Thyroid gland (tissue), 4 donors: ENCODE measurements around the gene TSPAN17.

ENCODE experiments used
- POLR2A ChIP-seq, 2 donors: fragments of 450-650 bp; IDR thresholded peaks; one replicate each; pipeline ENCODE4 v1.6.1; 2017; ENCODE audit warnings: antibody characterized with exemption in 2 of 2, mild to moderate bottlenecking in 2 of 2, moderate library complexity in 1 of 2
- TF ChIP-seq, protein P1 (sequence below), 6 experiments: fragments of 200-600 bp in 3 of 6; fragments of 450-650 bp in 3 of 6; sonication (generic) in 3 of 6; IDR thresholded peaks; one replicate each; pipeline ENCODE4 v1.5.1; 2016 to 2019; ENCODE audit warnings: antibody characterized with exemption in 6 of 6, mild to moderate bottlenecking in 2 of 6, inconsistent platforms in 1 of 6, moderate library complexity in 1 of 6

- TF ChIP-seq, protein P1, sequence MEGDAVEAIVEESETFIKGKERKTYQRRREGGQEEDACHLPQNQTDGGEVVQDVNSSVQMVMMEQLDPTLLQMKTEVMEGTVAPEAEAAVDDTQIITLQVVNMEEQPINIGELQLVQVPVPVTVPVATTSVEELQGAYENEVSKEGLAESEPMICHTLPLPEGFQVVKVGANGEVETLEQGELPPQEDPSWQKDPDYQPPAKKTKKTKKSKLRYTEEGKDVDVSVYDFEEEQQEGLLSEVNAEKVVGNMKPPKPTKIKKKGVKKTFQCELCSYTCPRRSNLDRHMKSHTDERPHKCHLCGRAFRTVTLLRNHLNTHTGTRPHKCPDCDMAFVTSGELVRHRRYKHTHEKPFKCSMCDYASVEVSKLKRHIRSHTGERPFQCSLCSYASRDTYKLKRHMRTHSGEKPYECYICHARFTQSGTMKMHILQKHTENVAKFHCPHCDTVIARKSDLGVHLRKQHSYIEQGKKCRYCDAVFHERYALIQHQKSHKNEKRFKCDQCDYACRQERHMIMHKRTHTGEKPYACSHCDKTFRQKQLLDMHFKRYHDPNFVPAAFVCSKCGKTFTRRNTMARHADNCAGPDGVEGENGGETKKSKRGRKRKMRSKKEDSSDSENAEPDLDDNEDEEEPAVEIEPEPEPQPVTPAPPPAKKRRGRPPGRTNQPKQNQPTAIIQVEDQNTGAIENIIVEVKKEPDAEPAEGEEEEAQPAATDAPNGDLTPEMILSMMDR (IDR thresholded peaks at IDR 0.05): no peak
- TF ChIP-seq POLR2A (IDR thresholded peaks at IDR 0.05): no peak
Measured at GRCh38 chr5:176629853-176630680, 17.2 kb upstream of the TSPAN17 start, which contains the start of the genes EIF4E1B and SNCB.
